HL-60 (cell line): ENCODE measurements around the gene RXRG.

Source experiments
- CTCF ChIP-seq: IDR thresholded peaks from one replicate; pipeline ENCODE4 v1.5.1; 2011; ENCODE audit warnings: low read length, control low read depth, inconsistent platforms; ENCODE audit not compliant: insufficient read depth
- POLR2AphosphoS5 ChIP-seq: IDR thresholded peaks from 2 replicates; pipeline ENCODE4 v1.6.1; 2012; ENCODE audit warnings: low read depth
- REST ChIP-seq: IDR thresholded peaks from 2 replicates; pipeline ENCODE4 v1.6.1; 2012; ENCODE audit warnings: low read depth; ENCODE audit not compliant: insufficient replicate concordance

- TF ChIP-seq CTCF (no peak), POLR2AphosphoS5 (no peak), REST (no peak)
Measured at GRCh38 chr1:165387961-165388360, 57.0 kb downstream of the RXRG start.
